HepG2 (cell line): ENCODE data around the gene CBX2. TPM values are rescaled to one million over a fixed set of nuclear protein-coding genes. Genes with fewer than 3 reads are reported as not detected.

Experiments used
- GABPA ChIP-seq, 2 experiments: IDR thresholded peaks; 2 replicates each; pipeline ENCODE4 v1.6.1; 2011 to 2016; ENCODE audit warnings: low read depth in 2 of 2, low read length in 1 of 2, missing biosample characterization in 1 of 2, missing genetic modification characterization in 1 of 2
- JUND ChIP-seq: sonication (generic); formaldehyde crosslinking; IDR thresholded peaks from 2 replicates; pipeline ENCODE4 v1.8.0; 2022; ENCODE audit warnings: mild to moderate bottlenecking, missing genetic modification reagents
- RBM22 ChIP-seq: fragments of 200-400 bp; formaldehyde crosslinking; optimal IDR thresholded peaks from 2 replicates; pipeline ENCODE3; 2017; ENCODE audit warnings: mild to moderate bottlenecking, low read length, moderate library complexity
- RELA ChIP-seq: sonication (generic); formaldehyde crosslinking; IDR thresholded peaks from 2 replicates; pipeline ENCODE4 v1.4.0; 2020; ENCODE audit warnings: missing genetic modification reagents
- SCMH1 ChIP-seq: sonication (generic); formaldehyde crosslinking; IDR thresholded peaks from 2 replicates; pipeline ENCODE4 v1.9.0; 2021; ENCODE audit warnings: missing genetic modification reagents, mild to moderate bottlenecking, borderline replicate concordance
- SP1 ChIP-seq, 2 experiments: fragments of 450-650 bp in 1 of 2; sonication (generic) in 1 of 2; formaldehyde crosslinking in 1 of 2; IDR thresholded peaks; 2 replicates each; pipeline versions ENCODE4 v1.4.0 to v1.6.1; 2016 to 2020; ENCODE audit warnings: missing genetic modification reagents in 1 of 2
- SP2 ChIP-seq: sonication (generic); formaldehyde crosslinking; IDR thresholded peaks from 2 replicates; pipeline ENCODE4 v1.5.1; 2020; ENCODE audit warnings: mild to moderate bottlenecking, missing genetic modification reagents
- STAT5B ChIP-seq: sonication (generic); formaldehyde crosslinking; IDR thresholded peaks from 2 replicates; pipeline ENCODE4 v1.4.0; 2020; ENCODE audit warnings: missing genetic modification reagents
- YEATS4 ChIP-seq: sonication (generic); formaldehyde crosslinking; IDR thresholded peaks from 2 replicates; pipeline ENCODE4 v1.4.0; 2020; ENCODE audit warnings: missing genetic modification reagents, borderline replicate concordance
- ZBTB20 ChIP-seq: sonication (generic); formaldehyde crosslinking; IDR thresholded peaks from 2 replicates; pipeline ENCODE4 v1.8.1; 2023; ENCODE audit warnings: missing genetic modification reagents, low read depth, mild to moderate bottlenecking, borderline replicate concordance
- ZBTB8A ChIP-seq: sonication (generic); formaldehyde crosslinking; IDR thresholded peaks from 2 replicates; pipeline ENCODE4 v1.4.0; 2020; ENCODE audit warnings: mild to moderate bottlenecking, low read depth, missing genetic modification reagents, borderline replicate concordance
- ZNF207 ChIP-seq: fragments of 450-650 bp; IDR thresholded peaks from 2 replicates; pipeline ENCODE4 v1.6.1; 2016; ENCODE audit warnings: antibody characterized with exemption, borderline replicate concordance
- ZNF432 ChIP-seq: sonication (generic); formaldehyde crosslinking; IDR thresholded peaks from 2 replicates; pipeline ENCODE4 v1.5.0; 2020; ENCODE audit warnings: missing genetic modification reagents, mild to moderate bottlenecking, borderline replicate concordance
- ZNF777 ChIP-seq: sonication (generic); formaldehyde crosslinking; IDR thresholded peaks from 2 replicates; pipeline ENCODE4 v1.4.0; 2020; ENCODE audit warnings: missing genetic modification reagents
- polyA plus RNA-seq, 8 experiments: library from polyadenylated mRNA; depleted of rRNA in 3 of 8; stranded (reverse) in 7 of 8; unstranded in 1 of 8; fragments of >200 nt; fragmentation: Illumina TruSeq in 4 of 8; extraction: Trizol in 4 of 8; gene quantifications; 2 replicates each; pipeline versions ENCODE4 v1.2.1 to v1.2.3, GENCODE V29; 2011 to 2016; ENCODE audit warnings: low read depth in 4 of 8, missing spikeins in 1 of 8, mixed read lengths in 1 of 8; ENCODE audit not compliant: insufficient read depth in 1 of 8
- total RNA-seq, 5 experiments: library from RNA; depleted of rRNA; stranded (reverse); fragments of >200 nt; fragmentation: Illumina TruSeq; extraction: Trizol; gene quantifications; 2 replicates each; pipeline ENCODE4 v1.2.3, GENCODE V29; 2016; ENCODE audit warnings: low read depth in 1 of 5
- TF ChIP-seq, protein P1 (sequence below): sonication (generic); formaldehyde crosslinking; IDR thresholded peaks from 2 replicates; pipeline ENCODE4 v1.4.0; 2020; ENCODE audit warnings: mild to moderate bottlenecking, missing genetic modification reagents
- TF ChIP-seq, protein P2 (sequence below): sonication (generic); formaldehyde crosslinking; IDR thresholded peaks from 2 replicates; pipeline ENCODE4 v1.4.0; 2020; ENCODE audit warnings: missing genetic modification reagents
- TF ChIP-seq, protein P3 (sequence below): sonication (generic); formaldehyde crosslinking; IDR thresholded peaks from 2 replicates; pipeline ENCODE4 v1.8.1; 2023; ENCODE audit warnings: mild to moderate bottlenecking, missing genetic modification reagents, borderline replicate concordance
- TF ChIP-seq, protein P4 (sequence below): sonication (generic); formaldehyde crosslinking; IDR thresholded peaks from 2 replicates; pipeline ENCODE4 v1.5.1; 2020; ENCODE audit warnings: missing genetic modification reagents, mild to moderate bottlenecking, borderline replicate concordance
- TF ChIP-seq, protein P5 (sequence below): sonication (generic); formaldehyde crosslinking; IDR thresholded peaks from 2 replicates; pipeline ENCODE4 v1.8.1; 2023; ENCODE audit warnings: mild to moderate bottlenecking, inconsistent platforms, moderate library complexity, missing genetic modification reagents, borderline replicate concordance

CBX2 gene
- total and polyA plus RNA-seq, 2 of the 13 experiments (the other 11 are each of a cell fraction or from before 2014, with no cell fraction given), result 14.5 to 31.1 TPM

DNA sequence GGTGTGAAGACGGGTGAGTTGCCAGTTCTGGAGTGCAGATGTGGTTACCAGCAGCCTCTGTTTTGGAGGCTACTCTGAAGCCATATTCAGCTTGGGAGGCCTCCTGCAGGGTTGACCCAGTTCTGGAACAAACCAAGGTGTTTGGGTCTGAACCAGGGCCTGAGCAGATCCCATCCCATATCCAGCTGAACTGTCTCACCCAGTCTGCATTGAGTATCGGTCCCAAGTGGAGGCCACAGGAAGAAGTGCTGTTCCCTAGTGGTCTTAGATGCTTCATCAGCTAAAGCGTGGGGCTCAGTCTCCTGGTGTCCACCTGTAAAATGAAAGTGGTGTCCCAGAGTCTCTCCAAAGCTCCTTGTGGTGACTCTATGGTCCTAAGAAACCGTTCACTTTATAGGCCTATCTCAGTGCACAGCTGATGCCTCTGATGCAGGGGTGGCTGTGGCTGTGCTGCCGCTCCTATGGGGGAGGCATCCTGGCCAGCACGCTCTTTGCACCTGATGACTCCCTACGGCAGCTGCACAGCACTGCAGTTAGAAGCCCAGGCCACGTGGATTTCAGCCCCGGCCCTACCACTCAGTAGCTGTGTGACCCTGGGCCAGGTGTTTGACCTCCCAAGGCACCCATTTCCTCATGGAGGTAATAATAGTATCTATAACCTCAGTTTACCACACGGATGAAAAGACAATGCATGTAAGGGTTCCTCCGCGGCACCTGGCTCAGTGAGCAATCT, 40.2 kb downstream of the CBX2 start (continued):
- TF ChIP-seq, protein P1, sequence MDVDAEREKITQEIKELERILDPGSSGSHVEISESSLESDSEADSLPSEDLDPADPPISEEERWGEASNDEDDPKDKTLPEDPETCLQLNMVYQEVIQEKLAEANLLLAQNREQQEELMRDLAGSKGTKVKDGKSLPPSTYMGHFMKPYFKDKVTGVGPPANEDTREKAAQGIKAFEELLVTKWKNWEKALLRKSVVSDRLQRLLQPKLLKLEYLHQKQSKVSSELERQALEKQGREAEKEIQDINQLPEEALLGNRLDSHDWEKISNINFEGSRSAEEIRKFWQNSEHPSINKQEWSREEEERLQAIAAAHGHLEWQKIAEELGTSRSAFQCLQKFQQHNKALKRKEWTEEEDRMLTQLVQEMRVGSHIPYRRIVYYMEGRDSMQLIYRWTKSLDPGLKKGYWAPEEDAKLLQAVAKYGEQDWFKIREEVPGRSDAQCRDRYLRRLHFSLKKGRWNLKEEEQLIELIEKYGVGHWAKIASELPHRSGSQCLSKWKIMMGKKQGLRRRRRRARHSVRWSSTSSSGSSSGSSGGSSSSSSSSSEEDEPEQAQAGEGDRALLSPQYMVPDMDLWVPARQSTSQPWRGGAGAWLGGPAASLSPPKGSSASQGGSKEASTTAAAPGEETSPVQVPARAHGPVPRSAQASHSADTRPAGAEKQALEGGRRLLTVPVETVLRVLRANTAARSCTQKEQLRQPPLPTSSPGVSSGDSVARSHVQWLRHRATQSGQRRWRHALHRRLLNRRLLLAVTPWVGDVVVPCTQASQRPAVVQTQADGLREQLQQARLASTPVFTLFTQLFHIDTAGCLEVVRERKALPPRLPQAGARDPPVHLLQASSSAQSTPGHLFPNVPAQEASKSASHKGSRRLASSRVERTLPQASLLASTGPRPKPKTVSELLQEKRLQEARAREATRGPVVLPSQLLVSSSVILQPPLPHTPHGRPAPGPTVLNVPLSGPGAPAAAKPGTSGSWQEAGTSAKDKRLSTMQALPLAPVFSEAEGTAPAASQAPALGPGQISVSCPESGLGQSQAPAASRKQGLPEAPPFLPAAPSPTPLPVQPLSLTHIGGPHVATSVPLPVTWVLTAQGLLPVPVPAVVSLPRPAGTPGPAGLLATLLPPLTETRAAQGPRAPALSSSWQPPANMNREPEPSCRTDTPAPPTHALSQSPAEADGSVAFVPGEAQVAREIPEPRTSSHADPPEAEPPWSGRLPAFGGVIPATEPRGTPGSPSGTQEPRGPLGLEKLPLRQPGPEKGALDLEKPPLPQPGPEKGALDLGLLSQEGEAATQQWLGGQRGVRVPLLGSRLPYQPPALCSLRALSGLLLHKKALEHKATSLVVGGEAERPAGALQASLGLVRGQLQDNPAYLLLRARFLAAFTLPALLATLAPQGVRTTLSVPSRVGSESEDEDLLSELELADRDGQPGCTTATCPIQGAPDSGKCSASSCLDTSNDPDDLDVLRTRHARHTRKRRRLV (CRISPR knock-in tag), result no peak
- TF ChIP-seq, protein P2, sequence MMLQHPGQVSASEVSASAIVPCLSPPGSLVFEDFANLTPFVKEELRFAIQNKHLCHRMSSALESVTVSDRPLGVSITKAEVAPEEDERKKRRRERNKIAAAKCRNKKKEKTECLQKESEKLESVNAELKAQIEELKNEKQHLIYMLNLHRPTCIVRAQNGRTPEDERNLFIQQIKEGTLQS (CRISPR knock-in tag), result 0 out of 2 replicates have a peak, but pooled peaks have one; percentile 22
- TF ChIP-seq RELA (CRISPR knock-in tag), result no peak
- no peak for TF ChIP-seq GABPA (IDR thresholded peaks at IDR 0.05; ENCODE audit: low read depth, low read length)
- no peak for TF ChIP-seq GABPA (CRISPR knock-in tag; IDR thresholded peaks at IDR 0.05; ENCODE audit: low read depth)
- peak; percentile 22; the same call in 1 of the 2 replicates for TF ChIP-seq ZBTB20 (CRISPR knock-in tag)
- no peak for TF ChIP-seq SP1 (IDR thresholded peaks at IDR 0.05)
- no peak for TF ChIP-seq SP1 (CRISPR knock-in tag; IDR thresholded peaks at IDR 0.05)
- TF ChIP-seq, protein P3, sequence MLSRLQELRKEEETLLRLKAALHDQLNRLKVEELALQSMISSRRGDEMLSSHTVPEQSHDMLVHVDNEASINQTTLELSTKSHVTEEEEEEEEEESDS (CRISPR knock-in tag), result no peak; the same call in 1 of the 2 replicates
- TF ChIP-seq ZNF777 (CRISPR knock-in tag), result no peak
- no peak for TF ChIP-seq STAT5B
- no peak for TF ChIP-seq ZBTB8A (CRISPR knock-in tag)
- TF ChIP-seq RBM22, result no peak
- TF ChIP-seq, protein P4, sequence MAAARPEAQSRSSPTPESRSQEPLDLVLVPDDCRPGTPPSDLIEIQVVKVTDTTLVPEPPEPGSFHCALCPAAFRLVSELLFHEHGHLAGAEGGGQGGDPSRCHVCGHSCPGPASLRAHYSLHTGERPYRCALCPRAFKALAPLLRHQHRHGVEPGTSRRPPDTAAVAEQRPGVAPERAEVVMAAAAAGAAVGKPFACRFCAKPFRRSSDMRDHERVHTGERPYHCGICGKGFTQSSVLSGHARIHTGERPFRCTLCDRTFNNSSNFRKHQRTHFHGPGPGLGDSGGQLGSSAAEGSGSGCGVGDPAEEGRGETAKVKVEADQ (CRISPR knock-in tag), result 0 out of 2 replicates have a peak, but pooled peaks have one; percentile 43
- TF ChIP-seq ZNF207, result no peak
- no peak for TF ChIP-seq JUND (CRISPR knock-in tag)
- TF ChIP-seq SCMH1, result no peak
- TF ChIP-seq, protein P5, sequence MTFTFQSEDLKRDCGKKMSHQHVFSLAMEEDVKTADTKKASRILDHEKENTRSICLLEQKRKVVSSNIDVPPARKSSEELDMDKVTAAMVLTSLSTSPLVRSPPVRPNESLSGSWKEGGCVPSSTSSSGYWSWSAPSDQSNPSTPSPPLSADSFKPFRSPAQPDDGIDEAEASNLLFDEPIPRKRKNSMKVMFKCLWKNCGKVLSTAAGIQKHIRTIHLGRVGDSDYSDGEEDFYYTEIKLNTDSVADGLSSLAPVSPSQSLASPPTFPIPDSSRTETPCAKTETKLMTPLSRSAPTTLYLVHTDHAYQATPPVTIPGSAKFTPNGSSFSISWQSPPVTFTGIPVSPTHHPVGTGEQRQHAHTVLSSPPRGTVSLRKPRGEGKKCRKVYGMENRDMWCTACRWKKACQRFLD (CRISPR knock-in tag), result no peak
- TF ChIP-seq SP2 (CRISPR knock-in tag), result no peak
- no peak for TF ChIP-seq ZNF432 (CRISPR knock-in tag)
- TF ChIP-seq YEATS4 (CRISPR knock-in tag), result no peak
